Stimulated activated CD8-positive, alpha-beta memory T cell treated with anti-CD3 and anti-CD28 coated beads, Interleukin-4, amount 100 ng/mL, for 1 hour (primary cell): ENCODE results near the gene LMCD1.

Source experiments
- DNase-seq, 2 donors: peaks; one replicate each; pipeline ENCODE4 v3.0.0-alpha.2; 2020; ENCODE audit warnings: low read depth in 2 of 2, low spot score in 1 of 2

LMCD1 gene

GRCh38 chr3:8484409-8485140, 17.0 kb upstream of the LMCD1 start:
- DNase-seq: no peak

DNA sequence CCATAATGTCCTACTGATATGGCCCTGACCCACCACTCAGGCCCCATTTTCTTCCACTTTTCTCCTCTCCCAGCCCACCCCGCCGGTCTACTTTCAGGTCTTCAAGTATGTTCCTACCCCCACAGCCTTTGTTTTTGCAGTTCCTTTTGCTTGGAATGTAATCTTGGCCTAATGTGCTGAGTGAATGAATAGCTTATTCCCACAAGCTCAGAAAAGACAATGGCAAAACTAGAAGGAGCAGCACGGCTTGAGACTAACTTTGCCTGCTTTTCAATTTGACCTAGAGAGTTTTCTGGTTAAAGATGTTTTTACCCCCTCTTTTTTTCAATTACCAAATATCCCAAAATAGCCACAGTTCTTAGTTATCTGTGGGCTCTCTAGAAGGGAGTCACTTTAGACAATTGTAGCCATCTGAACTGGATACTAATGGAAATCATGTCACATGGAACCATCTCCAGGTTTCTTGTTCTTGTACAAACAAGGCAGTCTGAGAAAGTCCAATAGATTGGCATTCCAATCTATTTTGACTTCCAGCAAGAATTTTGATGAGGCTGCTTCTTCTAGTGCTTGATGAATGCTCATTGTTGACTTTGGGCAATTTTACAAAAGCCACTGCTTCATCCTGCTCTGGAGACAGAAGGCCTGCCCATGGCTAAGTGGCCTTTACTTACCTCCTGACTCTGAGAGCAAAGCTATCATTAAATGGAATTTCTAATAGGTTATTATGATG, 16.3 kb upstream of the LMCD1 start:
- no peak for DNase-seq

- DNase-seq: no peak
Observed at GRCh38 chr3:8485943-8486342, 15.7 kb upstream of the LMCD1 start.

DNA sequence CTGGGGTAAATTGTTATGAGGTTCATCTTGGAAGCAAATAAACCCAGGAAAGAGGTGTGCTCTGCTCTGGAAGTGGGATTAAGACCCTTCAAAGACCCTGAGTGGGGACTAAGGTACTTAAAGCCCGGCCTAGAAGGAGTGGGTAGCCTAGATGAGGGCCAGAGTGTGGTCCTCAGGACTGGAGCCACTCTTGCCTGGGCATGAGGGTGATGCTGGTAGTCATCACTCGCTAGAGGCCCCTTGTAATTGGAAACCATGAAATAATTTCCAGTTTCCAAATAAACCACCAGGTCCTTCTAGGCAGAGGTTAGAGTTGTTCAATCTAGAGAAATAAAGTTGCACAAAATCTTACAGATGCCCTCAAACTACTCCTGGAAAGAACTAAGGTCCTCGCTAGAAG, 15.2 kb upstream of the LMCD1 start:
- no peak for DNase-seq

- DNase-seq: no peak
Observed at GRCh38 chr3:8486936-8487335, 14.7 kb upstream of the LMCD1 start.

GRCh38 chr3:8488411-8488810, 13.2 kb upstream of the LMCD1 start:
- no peak for DNase-seq

- DNase-seq: no peak
Observed at GRCh38 chr3:8488877-8489276, 12.7 kb upstream of the LMCD1 start.

- no peak for DNase-seq
Observed at GRCh38 chr3:8489278-8489792, 12.3 kb upstream of the LMCD1 start.

- no peak for DNase-seq
Observed at GRCh38 chr3:8490079-8490552, 11.5 kb upstream of the LMCD1 start.

DNA sequence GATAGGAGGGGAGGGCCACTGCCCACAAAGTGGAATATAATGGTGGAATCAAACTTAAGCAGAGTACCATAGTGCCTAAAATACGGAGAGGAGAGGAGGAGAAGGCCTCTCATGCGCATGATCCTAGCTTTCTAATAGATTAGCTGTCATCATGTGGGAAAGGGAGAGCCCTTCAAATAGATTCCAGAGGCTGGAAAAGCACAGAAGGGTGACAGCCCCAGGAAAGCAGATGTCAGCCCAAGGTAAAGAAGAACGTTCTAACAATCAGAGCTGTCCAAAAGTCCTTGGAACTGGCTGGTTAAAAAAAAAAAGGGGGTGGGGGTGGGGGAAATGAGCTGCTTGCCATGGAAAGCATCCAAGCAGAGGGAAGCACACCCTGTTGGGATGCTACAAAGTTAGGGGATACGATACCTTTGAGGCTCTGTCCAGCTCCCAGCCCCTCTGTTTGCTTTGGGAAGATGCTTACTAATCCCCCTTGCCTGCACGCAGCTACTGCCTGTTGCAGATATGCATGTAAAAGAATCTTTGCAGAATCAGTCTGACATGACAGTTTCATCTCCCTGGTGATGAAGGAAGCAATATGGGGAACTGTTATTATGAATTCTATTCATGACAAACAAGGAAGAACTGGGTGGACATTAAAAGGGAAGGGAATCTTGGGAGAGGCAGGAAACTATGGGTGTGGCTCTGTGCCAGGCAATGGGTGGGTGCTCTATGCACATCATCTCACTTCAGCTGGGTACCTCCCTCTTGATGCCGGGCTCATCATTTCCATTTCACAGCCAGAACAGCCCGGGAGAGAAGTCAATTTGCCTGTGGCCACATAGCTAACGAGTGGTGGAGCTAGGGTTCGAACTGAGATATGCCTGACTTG, 10.1 kb upstream of the LMCD1 start:
- no peak for DNase-seq

GRCh38 chr3:8492744-8493511, 8.7 kb upstream of the LMCD1 start:
- no peak for DNase-seq

GRCh38 chr3:8493744-8494143, 7.9 kb upstream of the LMCD1 start:
- DNase-seq: no peak

- no peak for DNase-seq
Observed at GRCh38 chr3:8494327-8494726, 7.3 kb upstream of the LMCD1 start.

DNA sequence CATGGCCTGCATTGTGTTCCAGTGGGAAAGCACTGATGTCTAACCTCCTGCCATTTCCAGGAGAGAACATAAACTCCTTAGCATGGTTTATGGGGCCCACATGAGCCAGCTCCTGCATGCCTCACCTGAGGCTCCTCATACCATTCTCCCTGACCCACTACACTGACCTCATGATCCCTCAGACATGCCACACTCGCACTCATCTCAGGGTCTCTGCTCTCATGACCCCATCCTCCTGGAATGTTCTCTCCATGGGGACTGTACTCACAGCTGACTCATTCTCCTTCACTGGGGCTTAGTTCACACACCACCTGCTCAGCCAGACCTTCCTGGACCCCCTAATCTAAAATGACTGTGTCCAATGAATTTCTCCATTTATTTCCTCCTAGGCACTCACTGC, 4.0 kb upstream of the LMCD1 start:
- no peak for DNase-seq

GRCh38 chr3:8499181-8499611, 2.4 kb upstream of the LMCD1 start:
- no peak for DNase-seq

GRCh38 chr3:8500319-8500988, 1.2 kb upstream of the LMCD1 start:
- DNase-seq: no peak

DNA sequence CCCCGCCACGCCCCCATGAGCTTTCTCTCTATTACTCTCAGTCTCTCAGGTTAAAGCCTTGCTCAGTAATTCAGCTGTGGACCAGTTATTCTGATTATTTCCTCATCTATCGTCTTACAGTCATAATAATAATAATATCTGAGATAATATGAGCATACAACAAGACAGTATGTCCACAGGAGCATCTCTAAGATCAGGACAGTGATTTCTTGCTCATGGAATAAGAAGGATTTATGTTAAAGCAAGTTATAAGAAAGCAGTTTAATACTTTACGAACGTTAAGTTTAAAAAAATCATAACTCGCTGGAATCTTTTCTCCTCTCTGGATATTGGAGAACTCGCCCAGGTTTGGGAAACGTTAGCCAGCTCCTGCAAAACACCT, 643 bp upstream of the LMCD1 start:
- DNase-seq: no peak

- no peak for DNase-seq
Observed at GRCh38 chr3:8503461-8503860, 1.8 kb downstream of the LMCD1 start.

GRCh38 chr3:8503871-8504610, 2.4 kb downstream of the LMCD1 start:
- DNase-seq: no peak

DNA sequence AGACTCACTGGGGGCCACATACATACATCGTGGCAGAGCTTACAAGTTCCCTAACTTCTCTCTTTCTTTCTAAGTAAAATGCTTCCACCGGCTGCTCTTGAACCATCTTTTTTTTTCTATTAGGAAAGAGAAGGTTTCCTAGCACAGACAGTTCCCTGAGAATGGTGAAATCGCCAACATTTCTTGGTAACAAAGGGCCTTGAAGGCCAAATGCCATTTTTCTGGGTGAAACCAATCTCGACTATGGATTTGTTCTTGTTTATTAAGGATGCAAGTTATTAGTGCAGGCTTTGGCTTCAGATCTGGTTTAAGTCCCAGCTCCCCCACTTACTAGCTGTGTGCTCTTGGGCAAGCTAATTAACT, 3.0 kb downstream of the LMCD1 start:
- DNase-seq: no peak
